OCI-LY3 (cell line): ENCODE data around the gene DAZL.

ENCODE experiments used
- H2AFZ ChIP-seq: fragments of 200-600, 300-600 bp; shearing (Covaris generic); 2 replicates; pipeline ENCODE4 v1.6.0; 2014; ENCODE audit warnings: antibody characterized with exemption, low read depth, low read length
- H3K27ac ChIP-seq: fragments of 200-600, 300-600 bp; sonication (generic); 2 replicates; pipeline ENCODE4 v1.5.1; 2014; ENCODE audit warnings: mild to moderate bottlenecking, low read length, moderate library complexity, mixed read lengths
- H3K27me3 ChIP-seq: fragments of 200-600, 300-600 bp; sonication (generic); 2 replicates; pipeline ENCODE4 v1.6.1; 2014; ENCODE audit warnings: low read depth, low read length, mixed read lengths
- H3K36me3 ChIP-seq: fragments of 200-600, 300-600 bp; sonication (generic); replicated peaks from 2 replicates; pipeline ENCODE3; 2014; ENCODE audit warnings: low read depth, low read length, mixed read lengths
- H3K4me1 ChIP-seq: fragments of 300-600, 200-600 bp; sonication (generic); 2 replicates; pipeline ENCODE4 v1.6.1; 2014; ENCODE audit warnings: low read length, mixed read lengths
- H3K4me2 ChIP-seq: fragments of 200-600, 300-600 bp; sonication (generic); 2 replicates; pipeline ENCODE4 v1.6.1; 2014; ENCODE audit warnings: low read length, mixed read lengths
- H3K4me3 ChIP-seq: fragments of 300-600, 200-600 bp; sonication (generic); 2 replicates; pipeline ENCODE4 v1.5.1; 2014; ENCODE audit warnings: antibody characterized with exemption, mild to moderate bottlenecking, low read length, moderate library complexity
- H3K79me2 ChIP-seq: fragments of 300-600, 200-600 bp; shearing (Covaris generic); 2 replicates; pipeline ENCODE4 v1.6.1; 2014; ENCODE audit warnings: mild to moderate bottlenecking, low read length, mixed read lengths
- H3K9ac ChIP-seq: fragments of 300-600, 200-600 bp; shearing (Covaris generic); 2 replicates; pipeline ENCODE4 v1.6.0; 2014; ENCODE audit warnings: mild to moderate bottlenecking, low read length, moderate library complexity
- H3K9me3 ChIP-seq: fragments of 200-600, 300-600 bp; shearing (Covaris generic); 2 replicates; pipeline ENCODE4 v1.6.1; 2014; ENCODE audit warnings: low read length, mixed read lengths; ENCODE audit not compliant: insufficient read depth
- H4K20me1 ChIP-seq: fragments of 200-600, 300-600 bp; sonication (generic); 2 replicates; pipeline ENCODE4 v1.6.1; 2016; ENCODE audit warnings: low read length, mixed read lengths; ENCODE audit not compliant: insufficient read depth
- CTCF ChIP-seq: fragments of 200-600, 300-600 bp; sonication (generic); IDR thresholded peaks from 2 replicates; pipeline ENCODE4 v1.5.1; 2014; ENCODE audit warnings: antibody characterized with exemption, low read length, low read depth
- EZH2phosphoT487 ChIP-seq: fragments of 200-600 bp; shearing (Covaris generic); IDR thresholded peaks from 2 replicates; pipeline ENCODE4 v1.6.1; 2018; ENCODE audit warnings: antibody characterized with exemption, mixed run types, low read depth

Gene DAZL

DNA sequence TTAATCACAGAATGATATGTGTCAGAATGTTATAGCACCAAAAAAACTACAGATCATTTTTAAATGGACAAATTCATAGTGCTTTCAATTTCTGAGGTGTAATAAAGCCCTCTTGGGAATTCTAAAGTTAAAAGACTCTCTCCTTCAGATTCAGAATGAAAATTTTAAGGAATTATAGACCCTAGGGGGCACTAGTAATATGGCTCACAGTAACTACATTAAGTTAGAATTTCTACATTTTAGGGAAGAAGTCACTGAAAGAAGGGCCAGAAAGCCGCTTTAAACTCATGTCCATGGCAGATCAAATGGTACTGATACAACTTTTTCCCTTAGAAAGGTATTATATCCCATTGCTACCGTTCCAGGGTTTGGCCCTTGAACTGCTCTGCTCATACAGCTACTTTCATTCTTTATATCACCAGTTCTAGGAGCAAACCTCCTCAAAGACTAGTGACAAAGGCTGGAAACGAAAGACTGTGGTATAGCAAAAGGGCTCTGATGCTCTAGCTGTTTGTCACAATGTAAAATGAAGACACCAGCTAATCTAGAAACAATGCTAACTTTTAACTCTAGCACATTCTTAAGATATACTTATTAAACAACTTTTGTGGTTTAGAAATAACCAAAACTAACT, 18.1 kb downstream of the DAZL start:
- H3K27ac ChIP-seq, result no peak overlapping the region
- H3K9me3 ChIP-seq, result no peaks in the 10 kb centered on the region
- H3K4me2 ChIP-seq, result no peak overlapping the region
- no peaks in the 10 kb centered on the region for H3K36me3 ChIP-seq
- no peak overlapping the region for H2AFZ ChIP-seq
- no peak overlapping the region for H3K9ac ChIP-seq
- H3K79me2 ChIP-seq, result no peaks in the 10 kb centered on the region
- peaks cover 9% of the 10 kb centered on the region for H3K27me3 ChIP-seq
- H4K20me1 ChIP-seq, result no peaks in the 10 kb centered on the region
- H3K4me3 ChIP-seq, result no peak overlapping the region
- TF ChIP-seq EZH2phosphoT487, result no peak
- TF ChIP-seq CTCF, result peak; percentile 48
- peaks cover 40% of the 10 kb centered on the region for H3K4me1 ChIP-seq

- no peaks in the 10 kb centered on the region for H3K36me3 ChIP-seq
- TF ChIP-seq CTCF (no peak), EZH2phosphoT487 (no peak)
- H3K4me1 ChIP-seq, result peaks cover 28% of the 10 kb centered on the region
- no peak overlapping the region for H2AFZ ChIP-seq
- no peaks in the 10 kb centered on the region for H3K9me3 ChIP-seq
- H3K27ac ChIP-seq, result no peak overlapping the region
- H3K9ac ChIP-seq, result no peak overlapping the region
- no peaks in the 10 kb centered on the region for H3K79me2 ChIP-seq
- H3K4me2 ChIP-seq, result no peak overlapping the region
- H3K4me3 ChIP-seq, result no peak overlapping the region
- no peaks in the 10 kb centered on the region for H3K27me3 ChIP-seq
- H4K20me1 ChIP-seq, result no peaks in the 10 kb centered on the region
These were observed 20.3 kb downstream of the DAZL start for GRCh38 chr3:16584880-16585279.

- no peak overlapping the region for H2AFZ ChIP-seq
- no peak overlapping the region for H3K9ac ChIP-seq
- no peaks in the 10 kb centered on the region for H3K36me3 ChIP-seq
- H3K9me3 ChIP-seq, result no peaks in the 10 kb centered on the region
- H3K27ac ChIP-seq, result no peak overlapping the region
- no peaks in the 10 kb centered on the region for H4K20me1 ChIP-seq
- H3K79me2 ChIP-seq, result no peaks in the 10 kb centered on the region
- no peak overlapping the region for H3K4me3 ChIP-seq
- H3K4me1 ChIP-seq, result peaks cover 15% of the 10 kb centered on the region
- TF ChIP-seq CTCF (no peak), EZH2phosphoT487 (no peak)
- no peak overlapping the region for H3K4me2 ChIP-seq
- H3K27me3 ChIP-seq, result no peaks in the 10 kb centered on the region
These were observed 21.7 kb downstream of the DAZL start for GRCh38 chr3:16583551-16583950.

GRCh38 chr3:16570113-16570512, 35.1 kb downstream of the DAZL start:
- Histone ChIP-seq H3K4me2 (no peak overlapping the region), H3K9ac (no peak overlapping the region), H2AFZ (no peak overlapping the region), H3K36me3 (no peaks in the 10 kb centered on the region), H3K79me2 (no peaks in the 10 kb centered on the region), H3K27me3 (no peaks in the 10 kb centered on the region), H4K20me1 (no peaks in the 10 kb centered on the region), H3K27ac (no peak overlapping the region), H3K9me3 (no peaks in the 10 kb centered on the region), H3K4me1 (peaks cover 6% of the 10 kb centered on the region), H3K4me3 (no peak overlapping the region)
- TF ChIP-seq EZH2phosphoT487 (no peak), CTCF (no peak)
